T-helper 2 cell treated with Interferon-gamma antibody and Interleukin-4, amounts not matched to agents 5 μg/mL and 100 μg/mL, for 36 hours (primary cell): ENCODE measurements around the gene ERG.

Source experiments
- DNase-seq: peaks from one replicate; pipeline ENCODE4 v3.0.0; 2021; ENCODE audit warnings: low spot score
- H3K27ac Mint-ChIP-seq: one replicate; pipeline ENCODE4 v1.8.0; 2021; ENCODE audit warnings: mild to moderate bottlenecking, mixed read lengths
- H3K27me3 Mint-ChIP-seq: one replicate; pipeline ENCODE4 v1.8.0; 2021; ENCODE audit warnings: low read depth, mixed read lengths
- H3K36me3 Mint-ChIP-seq: one replicate; pipeline ENCODE4 v1.8.0; 2021; ENCODE audit warnings: low read depth, mixed read lengths
- H3K4me1 Mint-ChIP-seq: one replicate; pipeline ENCODE4 v1.8.0; 2021; ENCODE audit warnings: low read depth, mixed read lengths
- H3K4me3 Mint-ChIP-seq: one replicate; pipeline ENCODE4 v1.8.0; 2022; ENCODE audit warnings: mild to moderate bottlenecking, moderate library complexity, mixed read lengths
- H3K9me3 Mint-ChIP-seq: one replicate; pipeline ENCODE4 v1.8.0; 2021; ENCODE audit warnings: mixed read lengths

The ERG gene

GRCh38 chr21:38511198-38511597 lies 12.9 kb upstream of the ERG start:
- Mint-ChIP-seq H3K9me3 (no peaks in the 10 kb centered on the region), H3K4me1 (peaks cover 13% of the 10 kb centered on the region), H3K27ac (no peak overlapping the region), H3K4me3 (no peak overlapping the region), H3K36me3 (no peaks in the 10 kb centered on the region), H3K27me3 (peaks cover 33% of the 10 kb centered on the region)
- no peak for DNase-seq

GRCh38 chr21:38507374-38507942 lies 9.2 kb upstream of the ERG start:
- Mint-ChIP-seq H3K4me1 (peaks cover 20% of the 10 kb centered on the region), H3K4me3 (peak overlapping the region; percentile 74), H3K36me3 (no peaks in the 10 kb centered on the region), H3K9me3 (no peaks in the 10 kb centered on the region), H3K27ac (no peak overlapping the region), H3K27me3 (peaks cover 20% of the 10 kb centered on the region)
- DNase-seq, result no peak

GRCh38 chr21:38506661-38507281 lies 8.5 kb upstream of the ERG start:
- H3K36me3 Mint-ChIP-seq, result no peaks in the 10 kb centered on the region
- no peaks in the 10 kb centered on the region for H3K9me3 Mint-ChIP-seq
- peaks cover 25% of the 10 kb centered on the region for H3K27me3 Mint-ChIP-seq
- peak; percentile 41 for DNase-seq
- peak overlapping the region; percentile 82 for H3K27ac Mint-ChIP-seq
- peaks cover 20% of the 10 kb centered on the region for H3K4me1 Mint-ChIP-seq
- H3K4me3 Mint-ChIP-seq, result peak overlapping the region; percentile 74

GRCh38 chr21:38505654-38506523 lies 7.6 kb upstream of the ERG start:
- H3K27ac Mint-ChIP-seq, result no peak overlapping the region
- H3K9me3 Mint-ChIP-seq, result no peaks in the 10 kb centered on the region
- peaks cover 29% of the 10 kb centered on the region for H3K27me3 Mint-ChIP-seq
- no peaks in the 10 kb centered on the region for H3K36me3 Mint-ChIP-seq
- peak overlapping the region; percentile 10 for H3K4me3 Mint-ChIP-seq
- peaks cover 20% of the 10 kb centered on the region for H3K4me1 Mint-ChIP-seq
- DNase-seq, result peak; percentile 34

- Mint-ChIP-seq H3K4me1 (peaks cover 20% of the 10 kb centered on the region), H3K27me3 (peaks cover 35% of the 10 kb centered on the region), H3K27ac (no peak overlapping the region), H3K4me3 (no peak overlapping the region), H3K9me3 (no peaks in the 10 kb centered on the region), H3K36me3 (no peaks in the 10 kb centered on the region)
- DNase-seq, result no peak
Observed at GRCh38 chr21:38504066-38504465, 5.8 kb upstream of the ERG start.

GRCh38 chr21:38503583-38503982 lies 5.3 kb upstream of the ERG start:
- no peaks in the 10 kb centered on the region for H3K36me3 Mint-ChIP-seq
- H3K4me3 Mint-ChIP-seq, result no peak overlapping the region
- DNase-seq, result no peak
- peaks cover 20% of the 10 kb centered on the region for H3K4me1 Mint-ChIP-seq
- no peak overlapping the region for H3K27ac Mint-ChIP-seq
- H3K27me3 Mint-ChIP-seq, result peaks cover 36% of the 10 kb centered on the region
- no peaks in the 10 kb centered on the region for H3K9me3 Mint-ChIP-seq

GRCh38 chr21:38500073-38500472 lies 1.8 kb upstream of the ERG start:
- peaks cover 2% of the 10 kb centered on the region for H3K4me1 Mint-ChIP-seq
- peaks cover 63% of the 10 kb centered on the region for H3K27me3 Mint-ChIP-seq
- no peaks in the 10 kb centered on the region for H3K9me3 Mint-ChIP-seq
- no peak overlapping the region for H3K27ac Mint-ChIP-seq
- no peak overlapping the region for H3K4me3 Mint-ChIP-seq
- H3K36me3 Mint-ChIP-seq, result no peaks in the 10 kb centered on the region
- DNase-seq, result no peak

GRCh38 chr21:38499296-38499695 lies 1.0 kb upstream of the ERG start:
- H3K4me3 Mint-ChIP-seq, result no peak overlapping the region
- H3K27ac Mint-ChIP-seq, result no peak overlapping the region
- H3K27me3 Mint-ChIP-seq, result peaks cover 68% of the 10 kb centered on the region
- H3K36me3 Mint-ChIP-seq, result no peaks in the 10 kb centered on the region
- peaks cover 2% of the 10 kb centered on the region for H3K4me1 Mint-ChIP-seq
- DNase-seq, result no peak
- no peaks in the 10 kb centered on the region for H3K9me3 Mint-ChIP-seq

GRCh38 chr21:38496224-38496623 lies 2.1 kb downstream of the ERG start:
- no peak overlapping the region for H3K27ac Mint-ChIP-seq
- H3K27me3 Mint-ChIP-seq, result peaks cover 78% of the 10 kb centered on the region
- DNase-seq, result no peak
- H3K4me3 Mint-ChIP-seq, result no peak overlapping the region
- no peaks in the 10 kb centered on the region for H3K9me3 Mint-ChIP-seq
- no peaks in the 10 kb centered on the region for H3K36me3 Mint-ChIP-seq
- peaks cover 2% of the 10 kb centered on the region for H3K4me1 Mint-ChIP-seq

GRCh38 chr21:38495696-38496095 lies 2.6 kb downstream of the ERG start:
- peaks cover 83% of the 10 kb centered on the region for H3K27me3 Mint-ChIP-seq
- H3K4me1 Mint-ChIP-seq, result peaks cover 2% of the 10 kb centered on the region
- H3K4me3 Mint-ChIP-seq, result no peak overlapping the region
- no peak overlapping the region for H3K27ac Mint-ChIP-seq
- no peak for DNase-seq
- H3K36me3 Mint-ChIP-seq, result no peaks in the 10 kb centered on the region
- no peaks in the 10 kb centered on the region for H3K9me3 Mint-ChIP-seq

- Mint-ChIP-seq H3K27ac (no peak overlapping the region), H3K4me3 (no peak overlapping the region), H3K27me3 (peaks cover 85% of the 10 kb centered on the region), H3K4me1 (peaks cover 2% of the 10 kb centered on the region), H3K36me3 (no peaks in the 10 kb centered on the region), H3K9me3 (no peaks in the 10 kb centered on the region)
- no peak for DNase-seq
Observed at GRCh38 chr21:38495242-38495641, 3.0 kb downstream of the ERG start.

GRCh38 chr21:38494703-38495102 lies 3.6 kb downstream of the ERG start:
- DNase-seq, result no peak
- Mint-ChIP-seq H3K4me3 (no peak overlapping the region), H3K27me3 (peaks cover 85% of the 10 kb centered on the region), H3K4me1 (peaks cover 2% of the 10 kb centered on the region), H3K9me3 (no peaks in the 10 kb centered on the region), H3K36me3 (no peaks in the 10 kb centered on the region), H3K27ac (no peak overlapping the region)

GRCh38 chr21:38494251-38494642 lies 4.0 kb downstream of the ERG start:
- Mint-ChIP-seq H3K4me3 (no peak overlapping the region), H3K4me1 (peaks cover 2% of the 10 kb centered on the region), H3K36me3 (no peaks in the 10 kb centered on the region), H3K27me3 (peaks cover 81% of the 10 kb centered on the region), H3K9me3 (no peaks in the 10 kb centered on the region), H3K27ac (no peak overlapping the region)
- no peak for DNase-seq

GRCh38 chr21:38493549-38494250 lies 4.6 kb downstream of the ERG start:
- no peak for DNase-seq
- H3K9me3 Mint-ChIP-seq, result no peaks in the 10 kb centered on the region
- no peak overlapping the region for H3K4me3 Mint-ChIP-seq
- no peaks in the 10 kb centered on the region for H3K36me3 Mint-ChIP-seq
- peaks cover 77% of the 10 kb centered on the region for H3K27me3 Mint-ChIP-seq
- no peak overlapping the region for H3K27ac Mint-ChIP-seq
- H3K4me1 Mint-ChIP-seq, result peaks cover 4% of the 10 kb centered on the region
